ENCODE data around the gene PALLD. TPM values are rescaled to one million over a fixed set of nuclear protein-coding genes. Genes with fewer than 3 reads are reported as not detected.

The PALLD gene
- total RNA-seq, 1 donor from 2014 or later, result 69.2 TPM

- H3K4me3 ChIP-seq (ENCODE audit: low read depth, low read length), result no peak overlapping the region
- no peak for FAIRE-seq
- H3K27me3 ChIP-seq (ENCODE audit: control insufficient read depth, insufficient read depth, low read length), result no peaks in the 10 kb centered on the region
- no peak for TF ChIP-seq CTCF (IDR thresholded peaks at IDR 0.05; ENCODE audit: insufficient read depth, low read length, severe bottlenecking)
- H3K36me3 ChIP-seq (ENCODE audit: control insufficient read depth, insufficient read depth, low read length), result no peaks in the 10 kb centered on the region
- DNase-seq (ENCODE audit: low read depth), result peak; percentile 65
Observed at GRCh38 chr4:168618577-168619265, 121.9 kb downstream of the PALLD start.

GRCh38 chr4:168619266-168619631 is 122.4 kb downstream of the PALLD start:
- Histone ChIP-seq H3K27me3 (ENCODE audit: control insufficient read depth, insufficient read depth, low read length) (no peaks in the 10 kb centered on the region), H3K4me3 (ENCODE audit: low read depth, low read length) (no peak overlapping the region), H3K36me3 (ENCODE audit: control insufficient read depth, insufficient read depth, low read length) (no peaks in the 10 kb centered on the region)
- FAIRE-seq (no peak), DNase-seq (ENCODE audit: low read depth) (no peak)
- no peak for TF ChIP-seq CTCF (IDR thresholded peaks at IDR 0.05; ENCODE audit: insufficient read depth, low read length, severe bottlenecking)

GRCh38 chr4:168621806-168622589 is 125.1 kb downstream of the PALLD start:
- no peak for TF ChIP-seq CTCF (IDR thresholded peaks at IDR 0.05; ENCODE audit: insufficient read depth, low read length, severe bottlenecking)
- no peak overlapping the region for H3K4me3 ChIP-seq (ENCODE audit: low read depth, low read length)
- no peaks in the 10 kb centered on the region for H3K36me3 ChIP-seq (ENCODE audit: control insufficient read depth, insufficient read depth, low read length)
- no peak for FAIRE-seq
- no peaks in the 10 kb centered on the region for H3K27me3 ChIP-seq (ENCODE audit: control insufficient read depth, insufficient read depth, low read length)
- DNase-seq (ENCODE audit: low read depth), result peak; percentile 45

GRCh38 chr4:168622600-168622999 is 125.7 kb downstream of the PALLD start:
- no peaks in the 10 kb centered on the region for H3K36me3 ChIP-seq (ENCODE audit: control insufficient read depth, insufficient read depth, low read length)
- no peak for FAIRE-seq
- no peak for DNase-seq (ENCODE audit: low read depth)
- no peak overlapping the region for H3K4me3 ChIP-seq (ENCODE audit: low read depth, low read length)
- no peak for TF ChIP-seq CTCF (IDR thresholded peaks at IDR 0.05; ENCODE audit: insufficient read depth, low read length, severe bottlenecking)
- H3K27me3 ChIP-seq (ENCODE audit: control insufficient read depth, insufficient read depth, low read length), result no peaks in the 10 kb centered on the region

GRCh38 chr4:168623011-168623410 is 126.2 kb downstream of the PALLD start:
- no peak for TF ChIP-seq CTCF (IDR thresholded peaks at IDR 0.05; ENCODE audit: insufficient read depth, low read length, severe bottlenecking)
- no peaks in the 10 kb centered on the region for H3K36me3 ChIP-seq (ENCODE audit: control insufficient read depth, insufficient read depth, low read length)
- no peaks in the 10 kb centered on the region for H3K27me3 ChIP-seq (ENCODE audit: control insufficient read depth, insufficient read depth, low read length)
- H3K4me3 ChIP-seq (ENCODE audit: low read depth, low read length), result no peak overlapping the region
- no peak for DNase-seq (ENCODE audit: low read depth)
- FAIRE-seq, result no peak
